Measurements from ENCODE around the gene RHNO1.

DNA sequence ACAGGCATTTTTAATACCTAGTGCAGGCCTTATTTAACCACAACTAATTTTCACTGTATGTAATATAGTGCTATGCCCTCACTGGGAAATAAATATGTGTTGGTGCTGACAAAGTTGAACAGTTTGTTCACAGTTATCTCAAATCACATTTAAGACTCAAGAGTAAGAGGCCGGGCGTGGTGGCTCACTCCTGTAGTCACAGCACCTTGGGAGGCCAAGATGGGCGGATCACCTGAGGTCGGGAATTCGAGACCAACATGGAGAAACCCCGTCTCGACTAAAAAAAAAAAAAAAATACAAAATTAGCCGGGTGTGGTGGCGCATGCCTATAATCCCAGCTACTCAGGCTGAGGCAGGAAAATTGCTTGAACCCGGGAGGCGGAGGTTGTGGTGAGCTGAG lies 59.3 kb downstream of the RHNO1 start:
- TF ChIP-seq, protein P1, sequence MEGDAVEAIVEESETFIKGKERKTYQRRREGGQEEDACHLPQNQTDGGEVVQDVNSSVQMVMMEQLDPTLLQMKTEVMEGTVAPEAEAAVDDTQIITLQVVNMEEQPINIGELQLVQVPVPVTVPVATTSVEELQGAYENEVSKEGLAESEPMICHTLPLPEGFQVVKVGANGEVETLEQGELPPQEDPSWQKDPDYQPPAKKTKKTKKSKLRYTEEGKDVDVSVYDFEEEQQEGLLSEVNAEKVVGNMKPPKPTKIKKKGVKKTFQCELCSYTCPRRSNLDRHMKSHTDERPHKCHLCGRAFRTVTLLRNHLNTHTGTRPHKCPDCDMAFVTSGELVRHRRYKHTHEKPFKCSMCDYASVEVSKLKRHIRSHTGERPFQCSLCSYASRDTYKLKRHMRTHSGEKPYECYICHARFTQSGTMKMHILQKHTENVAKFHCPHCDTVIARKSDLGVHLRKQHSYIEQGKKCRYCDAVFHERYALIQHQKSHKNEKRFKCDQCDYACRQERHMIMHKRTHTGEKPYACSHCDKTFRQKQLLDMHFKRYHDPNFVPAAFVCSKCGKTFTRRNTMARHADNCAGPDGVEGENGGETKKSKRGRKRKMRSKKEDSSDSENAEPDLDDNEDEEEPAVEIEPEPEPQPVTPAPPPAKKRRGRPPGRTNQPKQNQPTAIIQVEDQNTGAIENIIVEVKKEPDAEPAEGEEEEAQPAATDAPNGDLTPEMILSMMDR (conservative IDR thresholded peaks at IDR 0.05 in 1 of 2, IDR thresholded peaks at IDR 0.05 in 1 of 2; ENCODE audit: low read depth in 1 of 2, low read length in 2 of 2) = no peak
- no peak for TF ChIP-seq EZH2 (IDR thresholded peaks at IDR 0.05; ENCODE audit: low read length, missing control alignments)
